Posterior vena cava (tissue), 2 donors: Measurements from ENCODE around the gene COPB2. TPM values are rescaled to one million over a fixed set of nuclear protein-coding genes. Genes with fewer than 3 reads are reported as not detected.
"Not testable (repeated sequence)": the region's sequence is repeated elsewhere in the genome, so short reads cannot be mapped to it uniquely, and the experiment has no call there.

Experiments used
- DNase-seq: peaks from one replicate; pipeline ENCODE4 v3.0.0-alpha.2; 2020; ENCODE audit warnings: low spot score
- intact Hi-C, 2 donors: fragments of 100-400 bp; cut with DNase I; formaldehyde crosslinking; loops; one replicate each; pipeline versions ENCODE4 v1.14.1 to v1.14.2; 2022 to 2023
- total RNA-seq, 2 donors: library from RNA; stranded (reverse); fragmentation: NEBNext Ultra II Directional; extraction: Animal tissue kit (Norgen Biotek cat#: 25700); gene quantifications; one replicate each; pipeline ENCODE4 v1.2.1, GENCODE V29; 2021
- donor health status: DM: yes; HTN: yes; CAD: no.
- donor health status: DM: yes; HTN: yes; CAD: no.

COPB2 gene
- total RNA-seq, 2 donors from 2014 or later: 112 to 119 TPM

- intact Hi-C loops: no loop called here
Measured at GRCh38 chr3:139340784-139341183, 48.7 kb downstream of the COPB2 start.

GRCh38 chr3:139339219-139339906 is 50.1 kb downstream of the COPB2 start:
- DNase-seq: no peak
- intact Hi-C loops: no loop called here

More at GRCh38 chr3:139340784-139341183, 48.7 kb downstream of the COPB2 start:
- no peak for DNase-seq

- intact Hi-C loops: no loop called here
- no peak for DNase-seq
Measured at GRCh38 chr3:139338405-139338804, 51.0 kb downstream of the COPB2 start.

- intact Hi-C loops, DNase-seq: not testable (repeated sequence)
Measured at GRCh38 chr3:139334675-139335074, 54.8 kb downstream of the COPB2 start.

GRCh38 chr3:139332092-139332491 is 57.4 kb downstream of the COPB2 start:
- no peak for DNase-seq
- intact Hi-C loops: no loop called here

GRCh38 chr3:139329364-139329850 is 60.0 kb downstream of the COPB2 start:
- intact Hi-C loops: loop anchor here in 1 of 2 donors (10.0 kb wide), 1 partner anchor 395 kb away; no protein-coding TSS in a partner anchor
- peak; percentile 97 for DNase-seq

- no peak for DNase-seq
- intact Hi-C loops: loop anchor here in 1 of 2 donors (10.0 kb wide), 1 partner anchor 394 kb away; no protein-coding TSS in a partner anchor
Measured at GRCh38 chr3:139328356-139328755, 61.1 kb downstream of the COPB2 start.

GRCh38 chr3:139327861-139328260 is 61.6 kb downstream of the COPB2 start:
- intact Hi-C loops: loop anchor here in 1 of 2 donors (10.0 kb wide), 1 partner anchor 393 kb away; no protein-coding TSS in a partner anchor
- DNase-seq: no peak

GRCh38 chr3:139327231-139327630 is 62.2 kb downstream of the COPB2 start:
- intact Hi-C loops: loop anchor here in 1 of 2 donors (10.0 kb wide), 1 partner anchor 392 kb away; no protein-coding TSS in a partner anchor
- DNase-seq: no peak

- intact Hi-C loops: loop anchor here in 1 of 2 donors (10.0 kb wide), 1 partner anchor 392 kb away; no protein-coding TSS in a partner anchor
- DNase-seq: no peak
Measured at GRCh38 chr3:139326707-139327106, 62.7 kb downstream of the COPB2 start.

GRCh38 chr3:139326131-139326530 is 63.3 kb downstream of the COPB2 start:
- DNase-seq: no peak
- intact Hi-C loops: loop anchor here in 1 of 2 donors (10.0 kb wide), 1 partner anchor 391 kb away; no protein-coding TSS in a partner anchor

GRCh38 chr3:139325551-139325950 is 63.9 kb downstream of the COPB2 start:
- DNase-seq: peak; percentile 64
- intact Hi-C loops: loop anchor here in 1 of 2 donors (10.0 kb wide), 1 partner anchor 391 kb away; no protein-coding TSS in a partner anchor

GRCh38 chr3:139324456-139324855 is 65.0 kb downstream of the COPB2 start:
- peak; percentile 50 for DNase-seq
- intact Hi-C loops: loop anchor here in 1 of 2 donors (10.0 kb wide), 1 partner anchor 390 kb away; no protein-coding TSS in a partner anchor

GRCh38 chr3:139323146-139323545 is 66.3 kb downstream of the COPB2 start:
- peak; percentile 53 for DNase-seq
- intact Hi-C loops: loop anchor here in 1 of 2 donors (10.0 kb wide), 1 partner anchor 388 kb away; no protein-coding TSS in a partner anchor

GRCh38 chr3:139322346-139322745 is 67.1 kb downstream of the COPB2 start:
- intact Hi-C loops: loop anchor here in 1 of 2 donors (10.0 kb wide), 1 partner anchor 388 kb away; no protein-coding TSS in a partner anchor
- DNase-seq: peak; percentile 34

- intact Hi-C loops: loop anchor here in 1 of 2 donors (10.0 kb wide), 1 partner anchor 386 kb away; no protein-coding TSS in a partner anchor
- DNase-seq: peak; percentile 59
Measured at GRCh38 chr3:139320551-139321309, 68.7 kb downstream of the COPB2 start.

- peak; percentile 53 for DNase-seq
- intact Hi-C loops: loop anchor here in 1 of 2 donors (10.0 kb wide), 1 partner anchor 385 kb away; no protein-coding TSS in a partner anchor
Measured at GRCh38 chr3:139319428-139320402, 69.7 kb downstream of the COPB2 start.

GRCh38 chr3:139318826-139319225 is 70.6 kb downstream of the COPB2 start:
- intact Hi-C loops: no loop called here

More at GRCh38 chr3:139318826-139319225, 70.6 kb downstream of the COPB2 start:
- DNase-seq: peak; percentile 56
